ENCODE data around the gene PTPN13. TPM values are rescaled to one million over a fixed set of nuclear protein-coding genes. Genes with fewer than 3 reads are reported as not detected.
A peak's percentile ranks its signal among the peaks of the same experiment; 100 is the strongest.
"Not testable (repeated sequence)": the region's sequence is repeated elsewhere in the genome, so short reads cannot be mapped to it uniquely, and the experiment has no call there.

Gene PTPN13
- total RNA-seq, 8 experiments from 2014 or later, result 4.2 to 68.0 (median 25.1) TPM

DNA sequence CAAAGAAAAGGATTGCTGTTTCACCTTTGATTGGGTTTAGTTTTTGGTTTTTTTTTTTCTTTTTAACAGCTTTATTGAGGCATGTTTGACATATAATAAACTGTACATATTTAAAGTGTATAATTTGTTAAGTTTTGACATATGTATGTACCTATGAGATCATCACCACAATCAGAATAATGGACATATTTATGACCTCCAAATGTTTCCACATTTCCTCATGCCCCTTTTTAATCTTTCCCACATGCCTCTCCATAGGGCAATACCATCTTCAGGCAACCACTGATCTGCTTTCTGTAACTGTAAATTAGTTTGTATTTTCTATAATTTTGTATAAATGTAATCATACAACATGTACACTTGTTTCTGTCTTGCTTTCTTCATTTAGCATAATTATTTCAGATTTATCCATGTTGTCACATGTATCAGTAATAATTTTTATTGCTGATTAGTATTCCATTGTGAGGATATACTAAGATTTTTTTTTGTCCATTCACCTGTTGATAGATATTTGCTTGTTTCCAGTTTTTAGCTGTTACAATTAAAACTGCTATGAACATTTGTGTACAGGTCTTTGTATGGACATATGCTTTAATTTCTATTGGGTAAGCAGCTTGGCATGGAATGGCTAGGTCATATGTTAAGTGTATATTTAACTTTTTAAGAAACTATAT lies 33.5 kb downstream of the PTPN13 start:
- Histone ChIP-seq H3K4me1 (replicated peaks in 1 of 2) (no peaks in the 10 kb centered on the region), H3K27ac (no peak overlapping the region), H3K4me3 (no peak overlapping the region)
- in situ Hi-C loops (cut with MboI; ENCODE audit: low pct_unique_long_range_greater_than_20kb in 2 of 9, low sequenced_read_pairs in 9 of 9, unreplicated experiment in 9 of 9), result no loop called here
- ATAC-seq (replicated peaks in 6 of 8), result peak in 3 of 8 experiments; percentile 54 to 92 (median 61)

DNA sequence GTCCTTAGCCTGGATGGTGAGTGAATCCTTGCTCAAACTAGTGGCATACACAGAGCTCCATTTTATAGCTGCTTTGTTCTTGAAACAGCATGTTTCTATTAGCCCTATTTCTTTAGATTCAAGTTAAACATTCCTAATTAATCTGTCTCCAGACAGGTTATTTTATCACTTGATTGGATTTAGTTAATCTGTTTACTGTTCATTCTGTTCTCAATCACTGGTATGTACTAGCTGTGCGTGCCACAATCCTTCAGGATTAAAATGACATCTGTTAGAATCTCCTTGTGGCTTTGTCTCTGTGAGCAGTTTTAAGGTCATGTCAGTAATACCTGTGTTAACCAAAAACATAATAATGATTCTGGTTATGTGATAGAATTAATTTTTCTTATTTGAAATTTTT lies 36.5 kb downstream of the PTPN13 start:
- WGBS, 10 experiments, result 86 to 100% (median 100%) methylated on average over 1 of the region's 1 CpG; no CpG with 5 or more reads in 3 of the 10 experiments
- in situ Hi-C loops (cut with MboI; ENCODE audit: low pct_unique_long_range_greater_than_20kb in 2 of 9, low sequenced_read_pairs in 9 of 9, unreplicated experiment in 9 of 9), result no loop called here
- no peak overlapping the region for H3K27ac ChIP-seq
- H3K4me1 ChIP-seq (replicated peaks in 1 of 2), result no peaks in the 10 kb centered on the region
- ATAC-seq (replicated peaks in 6 of 8), result no peak
- no peak overlapping the region for H3K4me3 ChIP-seq

DNA sequence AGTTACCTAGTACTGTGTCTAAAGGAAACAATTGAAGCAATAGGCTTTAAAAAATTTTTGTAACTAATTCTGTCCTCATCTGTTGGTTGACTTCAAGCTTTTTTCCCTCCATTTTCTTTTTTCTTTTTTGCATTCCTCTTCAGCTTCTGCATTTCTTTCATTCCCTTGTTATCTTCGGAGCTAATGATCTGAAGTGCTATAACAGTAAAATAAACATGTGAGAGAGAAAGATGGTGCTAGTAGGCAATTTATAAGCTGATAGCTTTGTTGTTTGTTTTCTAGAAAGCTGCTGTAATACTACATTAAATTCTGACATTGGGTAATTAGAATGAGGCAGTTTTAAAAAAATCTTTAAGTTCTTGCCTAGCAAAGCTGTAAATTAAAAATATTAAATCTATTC lies 37.1 kb downstream of the PTPN13 start:
- no peak overlapping the region for H3K27ac ChIP-seq
- 64 to 100% (median 100%) methylated on average over 1 of the region's 1 CpG for WGBS, 10 experiments
- in situ Hi-C loops (cut with MboI; ENCODE audit: low pct_unique_long_range_greater_than_20kb in 2 of 9, low sequenced_read_pairs in 9 of 9, unreplicated experiment in 9 of 9), result no loop called here

DNA sequence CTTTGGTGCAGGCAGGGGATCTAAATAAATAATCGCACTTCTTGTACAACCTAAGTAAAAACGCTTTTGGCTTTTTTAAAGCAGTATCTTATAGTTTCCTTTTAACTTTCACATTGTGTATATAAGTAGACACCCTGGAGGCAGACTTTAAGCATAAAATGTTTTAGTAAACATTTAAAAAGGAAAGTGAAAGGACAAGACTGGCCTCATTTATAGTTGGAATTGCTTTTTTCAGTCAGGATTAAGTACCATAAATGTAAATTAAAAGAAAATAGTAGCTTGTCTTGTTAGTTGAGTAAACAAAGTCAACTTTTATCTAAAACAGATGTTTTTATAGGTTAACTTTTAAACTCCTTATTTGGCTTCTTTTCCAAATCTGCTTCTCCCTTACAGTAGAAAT lies 39.7 kb downstream of the PTPN13 start:
- Histone ChIP-seq H3K4me1 (replicated peaks in 1 of 2) (no peaks in the 10 kb centered on the region), H3K27ac (no peak overlapping the region), H3K4me3 (no peak overlapping the region)
- ATAC-seq (replicated peaks in 6 of 8), result peak in 2 of 8 experiments; percentile 20 to 54
- in situ Hi-C loops (cut with MboI; ENCODE audit: low pct_unique_long_range_greater_than_20kb in 2 of 9, low sequenced_read_pairs in 9 of 9, unreplicated experiment in 9 of 9), result no loop called here
- 50 to 100% (median 97%) methylated on average over 1 to 2 of the region's 2 CpGs for WGBS, 10 experiments

More for the DNA sequence above, 37.1 kb downstream of the PTPN13 start:
- Histone ChIP-seq H3K4me1 (replicated peaks in 1 of 2) (no peaks in the 10 kb centered on the region), H3K4me3 (no peak overlapping the region)
- no peak for ATAC-seq (replicated peaks in 6 of 8)

DNA sequence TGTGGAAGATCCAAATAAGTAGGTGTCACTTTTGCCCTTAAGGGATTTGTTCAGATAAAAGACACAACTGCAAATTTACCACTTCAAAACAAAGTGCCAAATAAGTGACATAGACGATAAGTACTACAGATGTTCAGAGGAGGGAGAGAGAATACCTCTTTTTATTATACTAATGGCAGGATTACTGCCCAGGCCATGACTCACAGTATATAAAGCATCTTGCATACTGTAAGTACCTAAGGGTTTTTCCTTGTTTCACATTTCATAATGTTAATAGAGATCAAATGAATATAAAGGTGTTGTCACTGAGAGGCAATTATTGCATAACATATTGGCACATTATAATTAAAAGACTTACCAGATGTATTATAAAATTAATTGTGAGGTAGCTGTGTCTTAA lies 46.4 kb downstream of the PTPN13 start:
- ATAC-seq (replicated peaks in 6 of 8), result peak in 3 of 8 experiments; percentile 78 to 96 (median 89)
- H3K4me1 ChIP-seq (replicated peaks in 1 of 2), result no peaks in the 10 kb centered on the region
- no peak overlapping the region for H3K4me3 ChIP-seq
- WGBS, 10 experiments, result 0 to 100% (median 77%) methylated on average over 1 of the region's 1 CpG; no CpG with 5 or more reads in 4 of the 10 experiments
- H3K27ac ChIP-seq, result no peak overlapping the region
- in situ Hi-C loops (cut with MboI; ENCODE audit: low pct_unique_long_range_greater_than_20kb in 2 of 9, low sequenced_read_pairs in 9 of 9, unreplicated experiment in 9 of 9), result no loop called here

DNA sequence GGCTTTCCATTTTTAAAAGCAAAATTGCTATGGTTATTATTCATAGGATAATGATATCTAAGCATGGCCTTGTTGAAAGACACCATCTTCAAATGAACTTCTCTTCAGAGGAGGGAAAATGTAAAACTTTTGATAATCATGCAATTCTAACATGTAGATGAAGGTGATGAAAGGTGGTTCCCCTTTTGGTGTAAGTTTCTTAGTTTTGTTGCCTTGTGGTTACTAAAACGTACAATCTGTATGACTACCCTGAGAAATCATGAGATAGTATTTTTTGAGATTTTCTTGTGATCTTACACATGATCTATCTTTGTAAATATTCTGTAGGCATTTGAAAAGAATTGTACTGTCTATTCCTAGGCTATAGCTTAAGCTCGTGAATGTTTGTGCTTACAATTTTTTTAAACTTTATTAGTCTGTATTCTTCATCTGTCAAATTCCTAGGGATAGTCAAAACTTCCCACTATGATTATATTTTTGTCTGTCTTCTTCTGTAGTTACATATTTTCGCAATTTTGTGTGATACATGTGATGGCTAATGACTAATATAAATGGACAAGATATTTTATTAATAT lies 47.5 kb downstream of the PTPN13 start:
- 79 to 100% (median 96%) methylated on average over 2 to 3 of the region's 3 CpGs; no CpG with 5 or more reads in 1 of the 10 experiments for WGBS, 10 experiments
- in situ Hi-C loops (cut with MboI; ENCODE audit: low pct_unique_long_range_greater_than_20kb in 2 of 9, low sequenced_read_pairs in 9 of 9, unreplicated experiment in 9 of 9), result no loop called here
- no peak overlapping the region for H3K4me3 ChIP-seq

DNA sequence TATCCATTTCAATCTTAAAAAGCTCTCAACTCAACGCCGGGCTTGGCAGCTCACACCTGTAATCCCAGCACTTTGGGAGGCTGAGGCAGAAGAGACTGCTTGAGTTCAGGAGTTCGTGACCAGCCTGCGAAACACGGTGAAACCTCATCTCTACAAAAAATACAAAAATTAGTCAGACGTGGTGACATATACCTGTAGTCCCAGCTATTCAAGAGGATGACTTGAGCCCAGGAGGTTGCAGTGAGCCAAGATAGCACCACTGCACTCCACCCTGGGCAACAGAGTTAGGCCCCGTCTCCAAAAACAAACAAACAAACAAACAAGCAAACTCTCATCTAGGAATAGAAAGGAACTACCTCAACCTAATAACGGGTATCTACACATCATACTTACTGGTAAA lies 50.8 kb downstream of the PTPN13 start:
- Histone ChIP-seq H3K4me3 (no peak overlapping the region), H3K27ac (no peak overlapping the region), H3K4me1 (replicated peaks in 1 of 2) (no peaks in the 10 kb centered on the region)
- WGBS, 10 experiments, result 84 to 100% (median 96%) methylated on average over 2 to 7 of the region's 8 CpGs; no CpG with 5 or more reads in 2 of the 10 experiments
- in situ Hi-C loops (cut with MboI; ENCODE audit: low pct_unique_long_range_greater_than_20kb in 2 of 9, low sequenced_read_pairs in 9 of 9, unreplicated experiment in 9 of 9), result no loop called here
- ATAC-seq (replicated peaks in 6 of 8), result no peak

More for the DNA sequence above, 47.5 kb downstream of the PTPN13 start:
- ATAC-seq (replicated peaks in 6 of 8), result no peak
- Histone ChIP-seq H3K4me1 (replicated peaks in 1 of 2) (no peaks in the 10 kb centered on the region), H3K27ac (no peak overlapping the region)

DNA sequence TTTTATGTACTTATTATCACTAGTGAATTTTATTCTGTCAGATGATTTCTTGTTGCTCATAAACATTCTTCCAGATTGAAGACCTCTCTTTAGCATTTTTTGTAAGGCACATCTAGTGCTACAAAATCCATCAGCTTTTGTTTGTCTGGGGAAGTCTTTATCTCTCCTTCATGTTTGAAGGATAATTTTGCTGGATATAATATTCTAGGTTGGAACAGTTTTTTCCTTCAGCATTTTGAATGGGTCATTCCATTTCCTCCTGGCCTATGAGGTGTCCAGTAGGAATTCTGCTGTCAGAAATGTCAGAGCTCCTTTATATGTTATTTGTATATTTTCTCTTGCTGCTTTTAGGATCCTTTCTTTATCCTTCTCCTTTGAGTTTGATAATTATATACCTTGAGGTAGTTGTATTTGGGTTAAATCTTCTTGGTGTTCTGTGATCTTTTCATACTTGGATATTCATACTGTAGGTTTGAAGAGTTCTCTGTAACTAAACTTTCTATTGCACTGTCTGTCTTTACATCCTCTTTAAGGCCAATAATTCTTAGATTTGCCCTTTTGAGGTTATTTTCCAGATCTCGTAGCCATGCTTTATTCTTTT lies 58.3 kb downstream of the PTPN13 start:
- ATAC-seq (replicated peaks in 6 of 8), result no peak
- no peaks in the 10 kb centered on the region for H3K4me1 ChIP-seq (replicated peaks in 1 of 2)
- in situ Hi-C loops (cut with MboI; ENCODE audit: low pct_unique_long_range_greater_than_20kb in 2 of 9, low sequenced_read_pairs in 9 of 9, unreplicated experiment in 9 of 9), result no loop called here
- H3K4me3 ChIP-seq, result no peak overlapping the region
- WGBS, 10 experiments, result 87 to 100% (median 100%) methylated on average over 1 of the region's 1 CpG
- H3K27ac ChIP-seq, result no peak overlapping the region

DNA sequence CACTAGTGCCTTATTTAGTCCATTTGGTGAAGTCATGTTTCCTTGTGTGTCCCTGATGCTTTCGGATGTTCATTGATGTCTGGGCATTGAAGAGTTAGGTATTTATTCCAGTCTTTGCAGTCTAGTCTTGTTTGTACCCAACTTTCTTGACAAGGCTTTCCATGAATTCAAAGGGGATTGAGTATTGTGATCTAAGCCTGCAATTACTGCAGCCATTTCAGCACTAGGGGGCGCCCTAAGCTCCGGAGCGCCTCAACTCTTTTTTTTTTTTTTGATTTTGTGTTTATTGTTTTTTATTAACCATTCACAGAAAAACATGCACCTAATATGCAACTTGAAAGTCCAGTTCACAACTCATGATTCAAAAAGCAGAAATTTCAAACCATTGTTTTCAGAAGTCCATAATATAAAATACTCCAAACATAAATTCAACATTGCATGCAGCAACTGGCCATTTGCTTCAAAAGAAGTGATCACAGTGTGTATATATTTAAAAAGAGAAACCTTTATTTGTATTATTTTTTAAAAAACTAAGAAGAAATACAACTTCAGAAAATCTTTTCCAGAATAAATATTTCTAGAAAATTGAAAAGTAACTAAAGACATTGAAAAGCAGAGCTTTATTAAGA lies 59.2 kb downstream of the PTPN13 start:
- in situ Hi-C loops (cut with MboI; ENCODE audit: low pct_unique_long_range_greater_than_20kb in 2 of 9, low sequenced_read_pairs in 9 of 9, unreplicated experiment in 9 of 9), result no loop called here
- no peak overlapping the region for H3K4me3 ChIP-seq
- no peak for ATAC-seq (replicated peaks in 6 of 8)
- WGBS, 10 experiments, result 27 to 100% (median 90%) methylated on average over 1 to 4 of the region's 4 CpGs
- no peaks in the 10 kb centered on the region for H3K4me1 ChIP-seq (replicated peaks in 1 of 2)
- H3K27ac ChIP-seq, result no peak overlapping the region

DNA sequence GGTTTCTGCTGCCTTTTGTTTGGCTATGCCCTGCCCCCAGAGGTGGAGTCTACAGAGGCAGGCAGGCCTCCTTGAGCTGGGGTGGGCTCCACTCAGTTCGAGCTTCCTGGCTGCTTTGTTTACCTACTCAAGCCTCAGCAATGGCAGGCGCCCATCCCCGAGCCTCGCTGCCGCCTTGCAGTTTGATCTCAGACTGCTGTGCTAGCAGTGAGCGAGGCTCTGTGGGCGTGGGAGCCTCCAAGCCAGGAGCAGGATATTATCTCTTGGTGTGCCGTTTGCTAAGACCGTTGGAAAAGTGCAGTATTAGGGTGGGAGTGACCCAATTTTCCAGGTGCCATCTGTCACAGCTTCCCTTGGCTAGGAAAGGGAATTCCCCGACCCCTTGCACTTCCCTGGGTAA lies 62.7 kb downstream of the PTPN13 start:
- 33 to 100% (median 100%) methylated on average over 1 to 4 of the region's 10 CpGs; no CpG with 5 or more reads in 4 of the 10 experiments for WGBS, 10 experiments
- in situ Hi-C loops (cut with MboI; ENCODE audit: low pct_unique_long_range_greater_than_20kb in 2 of 9, low sequenced_read_pairs in 9 of 9, unreplicated experiment in 9 of 9); H3K27ac ChIP-seq: not testable (repeated sequence)

DNA sequence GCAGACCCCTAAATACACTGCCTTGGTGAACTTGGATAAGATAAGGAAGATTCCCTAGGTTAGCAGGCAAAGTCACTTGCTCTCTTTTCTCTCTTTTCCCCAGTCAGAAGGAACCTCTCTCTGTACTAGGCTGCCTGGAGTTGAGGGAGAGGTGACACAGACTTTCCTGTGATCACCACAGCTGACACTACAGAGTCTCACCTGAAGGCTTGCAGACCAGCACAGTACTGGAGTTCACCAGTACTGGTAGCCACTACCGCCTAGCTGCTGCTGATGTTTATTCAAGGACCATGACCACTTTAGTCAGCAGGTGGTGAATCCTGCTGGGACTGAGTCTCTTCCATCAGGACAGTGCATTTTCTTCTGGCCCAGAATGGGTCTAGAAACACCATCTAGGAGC lies 63.3 kb downstream of the PTPN13 start:
- Histone ChIP-seq H3K27ac (no peak overlapping the region), H3K4me3 (no peak overlapping the region), H3K4me1 (replicated peaks in 1 of 2) (no peaks in the 10 kb centered on the region)
- in situ Hi-C loops (cut with MboI; ENCODE audit: low pct_unique_long_range_greater_than_20kb in 2 of 9, low sequenced_read_pairs in 9 of 9, unreplicated experiment in 9 of 9), result no loop called here
- 83% methylated on average over 1 of the region's 1 CpG; no CpG with 5 or more reads in 9 of the 10 experiments for WGBS, 10 experiments
- ATAC-seq (replicated peaks in 6 of 8), result no peak

More for the DNA sequence above, 62.7 kb downstream of the PTPN13 start:
- ATAC-seq (replicated peaks in 6 of 8); H3K4me1 ChIP-seq (replicated peaks in 1 of 2); H3K4me3 ChIP-seq: not testable (repeated sequence)

DNA sequence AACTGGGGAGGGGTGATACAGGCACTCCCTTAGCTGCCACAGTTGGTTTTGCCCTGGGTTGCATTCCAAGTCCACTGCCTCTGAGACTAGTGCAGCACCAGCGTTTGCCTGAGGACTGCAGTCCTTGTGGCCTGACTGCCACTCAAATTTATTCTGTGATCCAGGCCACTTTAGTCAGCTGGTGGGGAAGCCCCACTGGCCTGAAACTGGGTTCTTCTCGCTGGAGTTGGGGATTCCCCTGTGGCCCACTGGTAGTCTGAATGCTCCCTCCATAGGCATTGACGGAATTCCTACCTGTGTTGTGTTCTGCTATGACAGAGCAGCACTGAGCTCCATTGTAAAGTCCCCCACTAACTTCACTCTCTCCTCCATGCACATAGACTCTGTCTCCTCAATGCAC lies 63.8 kb downstream of the PTPN13 start:
- in situ Hi-C loops (cut with MboI; ENCODE audit: low pct_unique_long_range_greater_than_20kb in 2 of 9, low sequenced_read_pairs in 9 of 9, unreplicated experiment in 9 of 9), result no loop called here
- no peaks in the 10 kb centered on the region for H3K4me1 ChIP-seq (replicated peaks in 1 of 2)
- WGBS, 10 experiments, result 75 to 100% (median 100%) methylated on average over 1 to 3 of the region's 3 CpGs; no CpG with 5 or more reads in 3 of the 10 experiments
- H3K27ac ChIP-seq, result no peak overlapping the region
- no peak overlapping the region for H3K4me3 ChIP-seq
- ATAC-seq (replicated peaks in 6 of 8), result no peak

DNA sequence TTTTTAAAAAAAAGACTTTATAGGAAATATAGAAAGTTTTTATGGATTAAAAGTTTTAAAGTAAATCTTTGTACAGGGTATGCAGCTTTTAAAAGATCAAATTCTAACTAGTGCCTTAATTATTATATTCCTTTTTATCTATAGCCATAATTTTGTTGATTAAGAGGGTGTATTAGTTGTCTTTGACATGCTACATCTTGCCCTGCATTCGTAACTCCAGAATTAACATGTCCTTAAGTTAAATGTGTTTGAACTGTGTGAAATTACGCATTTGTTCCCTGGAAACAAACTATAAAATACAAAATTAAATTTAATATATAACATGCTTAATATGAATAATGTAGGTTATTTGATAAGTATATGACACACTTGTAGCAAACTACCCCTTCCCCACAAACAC lies 66.3 kb downstream of the PTPN13 start:
- H3K4me1 ChIP-seq (replicated peaks in 1 of 2), result no peaks in the 10 kb centered on the region
- no peak overlapping the region for H3K4me3 ChIP-seq
- no peak overlapping the region for H3K27ac ChIP-seq
- 69 to 100% (median 95%) methylated on average over 2 of the region's 2 CpGs for WGBS, 10 experiments
- ATAC-seq (replicated peaks in 6 of 8), result no peak
- in situ Hi-C loops (cut with MboI; ENCODE audit: low pct_unique_long_range_greater_than_20kb in 2 of 9, low sequenced_read_pairs in 9 of 9, unreplicated experiment in 9 of 9), result no loop called here

All from motor neuron (in vitro differentiated cells).